GM12878 (cell line): Measurements from ENCODE around the gene FBXL19. TPM values are rescaled to one million over a fixed set of nuclear protein-coding genes. Genes with fewer than 3 reads are reported as not detected.

Experiments
- HDGF ChIP-seq: fragments of 450-650 bp; IDR thresholded peaks from 2 replicates; pipeline ENCODE4 v1.6.1; 2016; ENCODE audit warnings: antibody characterized with exemption
- IKZF1 ChIP-seq: fragments of 450-650 bp; conservative IDR thresholded peaks from 2 replicates; pipeline ENCODE4 v1.6.1; 2017; ENCODE audit warnings: antibody characterized with exemption, mild to moderate bottlenecking
- IRF4 ChIP-seq: IDR thresholded peaks from 2 replicates; pipeline ENCODE4 v1.6.1; 2011; ENCODE audit warnings: low read depth, low read length
- JUNB ChIP-seq: IDR thresholded peaks from 2 replicates; pipeline ENCODE4 v1.6.1; 2016; ENCODE audit warnings: antibody characterized with exemption, mild to moderate bottlenecking
- MXI1 ChIP-seq: fragments of 150-350 bp; IDR thresholded peaks from 2 replicates; pipeline ENCODE4 v1.6.1; 2011; ENCODE audit warnings: low read depth, mild to moderate bottlenecking, inconsistent platforms, low read length, improper control_type of control experiment
- NBN ChIP-seq: fragments of 450-650 bp; IDR thresholded peaks from 2 replicates; pipeline ENCODE4 v1.6.1; 2016
- PAX5 ChIP-seq: IDR thresholded peaks from 2 replicates; pipeline ENCODE4 v1.6.1; 2011; ENCODE audit warnings: low read depth, low read length, borderline replicate concordance
- RAD21 ChIP-seq: IDR thresholded peaks from 2 replicates; pipeline ENCODE4 v1.6.1; 2011; ENCODE audit warnings: mild to moderate bottlenecking, low read depth, low read length, moderate library complexity; ENCODE audit not compliant: insufficient read depth
- RAD51 ChIP-seq: fragments of 450-650 bp; IDR thresholded peaks from 2 replicates; pipeline ENCODE4 v1.6.1; 2016; ENCODE audit warnings: moderate library complexity, mild to moderate bottlenecking, inconsistent platforms
- RB1 ChIP-seq: fragments of 450-650 bp; formaldehyde crosslinking; IDR thresholded peaks from 2 replicates; pipeline ENCODE4 v1.6.1; 2017; ENCODE audit warnings: mild to moderate bottlenecking, borderline replicate concordance
- RUNX3 ChIP-seq: IDR thresholded peaks from 2 replicates; pipeline ENCODE4 v1.6.1; 2012; ENCODE audit warnings: low read length, inconsistent platforms
- SMC3 ChIP-seq: IDR thresholded peaks from 2 replicates; pipeline ENCODE4 v1.6.1; 2011; ENCODE audit warnings: low read length, improper control_type of control experiment, borderline replicate concordance
- SPI1 ChIP-seq: IDR thresholded peaks from 2 replicates; pipeline ENCODE4 v1.6.1; 2011; ENCODE audit warnings: low read depth, mild to moderate bottlenecking, low read length, moderate library complexity, borderline replicate concordance; ENCODE audit not compliant: insufficient read depth
- SRF ChIP-seq, 2 experiments: IDR thresholded peaks; 2 replicates each; pipeline ENCODE4 v1.6.1; 2011; ENCODE audit warnings: low read depth in 2 of 2, low read length in 2 of 2, mild to moderate bottlenecking in 1 of 2, moderate library complexity in 1 of 2
- YY1 ChIP-seq: IDR thresholded peaks from 2 replicates; pipeline ENCODE4 v1.6.1; 2011; ENCODE audit warnings: low read depth, mild to moderate bottlenecking, low read length
- polyA plus RNA-seq, 11 experiments: library from polyadenylated mRNA; depleted of rRNA in 4 of 11; unstranded in 6 of 11; stranded (reverse) in 5 of 11; fragments of >200 nt; fragmentation: Nextera tagmentation in 4 of 11; fragmentation: Illumina TruSeq in 1 of 11; extraction: Ambion mirVana in 4 of 11; extraction: Trizol in 1 of 11; gene quantifications; 1 replicate in 1 of 11; 2 replicates in 10 of 11; pipeline versions ENCODE4 v1.2.1 to v1.2.3, GENCODE V29; 2011 to 2016; ENCODE audit warnings: inconsistent platforms in 2 of 11, missing spikeins in 2 of 11, low read depth in 1 of 11
- total RNA-seq, 4 experiments: library from RNA; depleted of rRNA in 3 of 4; stranded (reverse); fragments of >200 nt in 3 of 4; fragmentation: Illumina TruSeq in 1 of 4; extraction: Trizol in 1 of 4; gene quantifications; 2 replicates each; pipeline versions ENCODE4 v1.2.1 to v1.2.3, GENCODE V29; 2013 to 2021
- TF ChIP-seq, protein P1 (sequence below), 3 experiments: IDR thresholded peaks in 2 of 3; conservative IDR thresholded peaks in 1 of 3; 2 replicates each; pipeline ENCODE4 v1.5.1; 2011; ENCODE audit warnings: low read depth in 3 of 3, low read length in 3 of 3, mild to moderate bottlenecking in 3 of 3, control low read depth in 2 of 3, moderate library complexity in 2 of 3, inconsistent platforms in 1 of 3, mixed read lengths in 1 of 3; ENCODE audit not compliant: control insufficient read depth in 2 of 3, insufficient read depth in 1 of 3; ENCODE audit errors: extremely low read depth in 1 of 3
- TF ChIP-seq, protein P2 (sequence below): IDR thresholded peaks from 2 replicates; pipeline ENCODE4 v1.6.1; 2011; ENCODE audit warnings: borderline replicate concordance, low read depth, mild to moderate bottlenecking, moderate library complexity, mixed read lengths, low read length; ENCODE audit not compliant: insufficient read depth; ENCODE audit errors: extremely low read length
- TF ChIP-seq, protein P3 (sequence below): fragments of 450-650 bp; formaldehyde crosslinking; IDR thresholded peaks from 2 replicates; pipeline ENCODE4 v1.5.0; 2022; ENCODE audit warnings: mild to moderate bottlenecking, missing genetic modification characterization
- TF ChIP-seq, protein P4 (sequence below): IDR thresholded peaks from 2 replicates; pipeline ENCODE4 v1.6.1; 2012; ENCODE audit warnings: low read depth, low read length, improper control_type of control experiment

Gene FBXL19
- total and polyA plus RNA-seq, 10 of the 15 experiments (the other 5 are each of a cell fraction or from before 2014, with no cell fraction given): 0.02 to 32.1 (median 6.8) TPM; not detected in 1

DNA sequence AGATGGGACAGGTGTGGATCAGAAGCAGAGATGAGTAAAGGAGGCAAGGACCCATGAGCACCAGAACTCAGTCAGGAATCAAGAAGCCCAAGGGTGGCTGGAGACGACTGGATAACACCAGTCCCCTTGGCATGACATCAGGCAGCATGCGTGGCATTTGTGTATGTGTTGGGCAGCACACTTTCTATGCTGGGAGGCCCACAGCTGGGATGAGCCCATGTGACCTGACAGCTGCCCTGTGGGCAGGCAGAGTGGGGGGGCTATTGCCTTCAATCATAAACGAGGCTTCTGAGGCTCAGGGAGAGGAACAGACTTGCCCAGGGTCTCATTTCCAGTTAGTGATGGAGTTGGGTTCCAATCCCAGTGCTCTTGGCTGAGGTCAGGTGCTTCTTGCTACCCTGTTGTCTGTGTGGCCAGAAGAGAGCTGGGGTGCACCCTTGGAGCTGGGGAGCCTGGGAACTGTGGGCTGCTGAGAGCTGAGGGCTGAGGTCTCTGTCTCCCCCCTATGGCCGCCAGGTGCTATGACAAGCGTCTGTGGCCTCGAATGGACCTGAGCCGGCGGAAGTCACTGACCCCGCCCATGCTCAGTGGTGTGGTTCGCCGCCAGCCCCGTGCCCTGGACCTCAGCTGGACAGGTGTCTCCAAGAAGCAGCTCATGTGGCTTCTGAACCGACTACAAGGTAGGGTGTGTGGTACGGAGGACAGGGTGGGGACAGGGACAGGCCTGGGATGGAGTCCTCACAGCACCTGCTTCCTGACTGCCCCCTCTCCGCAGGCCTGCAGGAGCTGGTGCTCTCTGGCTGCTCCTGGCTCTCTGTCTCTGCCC is 18.4 kb downstream of the FBXL19 start (continued):
- TF ChIP-seq SRF (IDR thresholded peaks at IDR 0.05; ENCODE audit: low read depth in 2 of 2, low read length in 2 of 2) (peak; percentile 28 to 58; a peak in 1 of 4 replicates), NBN (0 out of 2 replicates have a peak, but pooled peaks have one; percentile 64), PAX5 (peak; percentile 47; the same call in 1 of the 2 replicates), RAD51 (peak; percentile 38; the same call in 1 of the 2 replicates), SMC3 (peak; percentile 64), IKZF1 (0 out of 2 replicates have a peak, but pooled peaks have one; percentile 18), HDGF (peak; percentile 57; the same call in 1 of the 2 replicates), MXI1 (0 out of 2 replicates have a peak, but pooled peaks have one; percentile 37), SPI1 (peak; percentile 33; the same call in 1 of the 2 replicates), RB1 (0 out of 2 replicates have a peak, but pooled peaks have one; percentile 51), JUNB (no peak), YY1 (peak; percentile 54; the same call in 1 of the 2 replicates), IRF4 (no peak), RAD21 (peak; percentile 67), RUNX3 (no peak)
- TF ChIP-seq, protein P1, sequence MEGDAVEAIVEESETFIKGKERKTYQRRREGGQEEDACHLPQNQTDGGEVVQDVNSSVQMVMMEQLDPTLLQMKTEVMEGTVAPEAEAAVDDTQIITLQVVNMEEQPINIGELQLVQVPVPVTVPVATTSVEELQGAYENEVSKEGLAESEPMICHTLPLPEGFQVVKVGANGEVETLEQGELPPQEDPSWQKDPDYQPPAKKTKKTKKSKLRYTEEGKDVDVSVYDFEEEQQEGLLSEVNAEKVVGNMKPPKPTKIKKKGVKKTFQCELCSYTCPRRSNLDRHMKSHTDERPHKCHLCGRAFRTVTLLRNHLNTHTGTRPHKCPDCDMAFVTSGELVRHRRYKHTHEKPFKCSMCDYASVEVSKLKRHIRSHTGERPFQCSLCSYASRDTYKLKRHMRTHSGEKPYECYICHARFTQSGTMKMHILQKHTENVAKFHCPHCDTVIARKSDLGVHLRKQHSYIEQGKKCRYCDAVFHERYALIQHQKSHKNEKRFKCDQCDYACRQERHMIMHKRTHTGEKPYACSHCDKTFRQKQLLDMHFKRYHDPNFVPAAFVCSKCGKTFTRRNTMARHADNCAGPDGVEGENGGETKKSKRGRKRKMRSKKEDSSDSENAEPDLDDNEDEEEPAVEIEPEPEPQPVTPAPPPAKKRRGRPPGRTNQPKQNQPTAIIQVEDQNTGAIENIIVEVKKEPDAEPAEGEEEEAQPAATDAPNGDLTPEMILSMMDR (IDR thresholded peaks at IDR 0.05 in 2 of 3, conservative IDR thresholded peaks at IDR 0.05 in 1 of 3; ENCODE audit: control insufficient read depth in 2 of 3, extremely low read depth in 1 of 3, insufficient read depth in 1 of 3, low read depth in 3 of 3, low read length in 3 of 3): peak; percentile 94 to 99 (median 95)
- TF ChIP-seq, protein P2, sequence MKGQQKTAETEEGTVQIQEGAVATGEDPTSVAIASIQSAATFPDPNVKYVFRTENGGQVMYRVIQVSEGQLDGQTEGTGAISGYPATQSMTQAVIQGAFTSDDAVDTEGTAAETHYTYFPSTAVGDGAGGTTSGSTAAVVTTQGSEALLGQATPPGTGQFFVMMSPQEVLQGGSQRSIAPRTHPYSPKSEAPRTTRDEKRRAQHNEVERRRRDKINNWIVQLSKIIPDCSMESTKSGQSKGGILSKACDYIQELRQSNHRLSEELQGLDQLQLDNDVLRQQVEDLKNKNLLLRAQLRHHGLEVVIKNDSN: peak; percentile 24
- TF ChIP-seq, protein P3, sequence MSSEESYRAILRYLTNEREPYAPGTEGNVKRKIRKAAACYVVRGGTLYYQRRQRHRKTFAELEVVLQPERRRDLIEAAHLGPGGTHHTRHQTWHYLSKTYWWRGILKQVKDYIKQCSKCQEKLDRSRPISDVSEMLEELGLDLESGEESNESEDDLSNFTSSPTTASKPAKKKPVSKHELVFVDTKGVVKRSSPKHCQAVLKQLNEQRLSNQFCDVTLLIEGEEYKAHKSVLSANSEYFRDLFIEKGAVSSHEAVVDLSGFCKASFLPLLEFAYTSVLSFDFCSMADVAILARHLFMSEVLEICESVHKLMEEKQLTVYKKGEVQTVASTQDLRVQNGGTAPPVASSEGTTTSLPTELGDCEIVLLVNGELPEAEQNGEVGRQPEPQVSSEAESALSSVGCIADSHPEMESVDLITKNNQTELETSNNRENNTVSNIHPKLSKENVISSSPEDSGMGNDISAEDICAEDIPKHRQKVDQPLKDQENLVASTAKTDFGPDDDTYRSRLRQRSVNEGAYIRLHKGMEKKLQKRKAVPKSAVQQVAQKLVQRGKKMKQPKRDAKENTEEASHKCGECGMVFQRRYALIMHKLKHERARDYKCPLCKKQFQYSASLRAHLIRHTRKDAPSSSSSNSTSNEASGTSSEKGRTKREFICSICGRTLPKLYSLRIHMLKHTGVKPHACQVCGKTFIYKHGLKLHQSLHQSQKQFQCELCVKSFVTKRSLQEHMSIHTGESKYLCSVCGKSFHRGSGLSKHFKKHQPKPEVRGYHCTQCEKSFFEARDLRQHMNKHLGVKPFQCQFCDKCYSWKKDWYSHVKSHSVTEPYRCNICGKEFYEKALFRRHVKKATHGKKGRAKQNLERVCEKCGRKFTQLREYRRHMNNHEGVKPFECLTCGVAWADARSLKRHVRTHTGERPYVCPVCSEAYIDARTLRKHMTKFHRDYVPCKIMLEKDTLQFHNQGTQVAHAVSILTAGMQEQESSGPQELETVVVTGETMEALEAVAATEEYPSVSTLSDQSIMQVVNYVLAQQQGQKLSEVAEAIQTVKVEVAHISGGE: no peak
- TF ChIP-seq, protein P4, sequence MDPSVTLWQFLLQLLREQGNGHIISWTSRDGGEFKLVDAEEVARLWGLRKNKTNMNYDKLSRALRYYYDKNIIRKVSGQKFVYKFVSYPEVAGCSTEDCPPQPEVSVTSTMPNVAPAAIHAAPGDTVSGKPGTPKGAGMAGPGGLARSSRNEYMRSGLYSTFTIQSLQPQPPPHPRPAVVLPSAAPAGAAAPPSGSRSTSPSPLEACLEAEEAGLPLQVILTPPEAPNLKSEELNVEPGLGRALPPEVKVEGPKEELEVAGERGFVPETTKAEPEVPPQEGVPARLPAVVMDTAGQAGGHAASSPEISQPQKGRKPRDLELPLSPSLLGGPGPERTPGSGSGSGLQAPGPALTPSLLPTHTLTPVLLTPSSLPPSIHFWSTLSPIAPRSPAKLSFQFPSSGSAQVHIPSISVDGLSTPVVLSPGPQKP: peak; percentile 27; the same call in 1 of the 2 replicates
